HCT116 (cell line): ENCODE results near the gene G3BP1. TPM values are rescaled to one million over a fixed set of nuclear protein-coding genes. Genes with fewer than 3 reads are reported as not detected.

Experiments used
- ELF1 ChIP-seq: IDR thresholded peaks from 2 replicates; pipeline ENCODE4 v1.6.1; 2012; ENCODE audit warnings: low read depth, borderline replicate concordance
- FOSL1 ChIP-seq: IDR thresholded peaks from 2 replicates; pipeline ENCODE4 v1.6.1; 2012; ENCODE audit warnings: low read depth
- YY1 ChIP-seq: IDR thresholded peaks from 2 replicates; pipeline ENCODE4 v1.6.1; 2011; ENCODE audit warnings: low read length, low read depth, moderate library complexity, mild to moderate bottlenecking; ENCODE audit not compliant: insufficient replicate concordance; ENCODE audit errors: extremely low read depth
- total RNA-seq: library from RNA; stranded (reverse); gene quantifications from one replicate; pipeline ENCODE4 v1.2.1, GENCODE V29; 2021; ENCODE audit not compliant: unreplicated experiment
- TF ChIP-seq, protein P1 (sequence below): IDR thresholded peaks from 2 replicates; pipeline ENCODE4 v1.6.1; 2011; ENCODE audit warnings: mild to moderate bottlenecking, low read length, moderate library complexity; ENCODE audit not compliant: insufficient replicate concordance; ENCODE audit errors: extremely low read depth
- TF ChIP-seq, protein P2 (sequence below): IDR thresholded peaks from 2 replicates; pipeline ENCODE4 v1.6.1; 2012
- TF ChIP-seq, protein P3 (sequence below): IDR thresholded peaks from 2 replicates; pipeline ENCODE4 v1.6.1; 2012; ENCODE audit warnings: low read depth

Gene G3BP1
- total RNA-seq, 1 experiment from 2014 or later = 296 TPM

DNA sequence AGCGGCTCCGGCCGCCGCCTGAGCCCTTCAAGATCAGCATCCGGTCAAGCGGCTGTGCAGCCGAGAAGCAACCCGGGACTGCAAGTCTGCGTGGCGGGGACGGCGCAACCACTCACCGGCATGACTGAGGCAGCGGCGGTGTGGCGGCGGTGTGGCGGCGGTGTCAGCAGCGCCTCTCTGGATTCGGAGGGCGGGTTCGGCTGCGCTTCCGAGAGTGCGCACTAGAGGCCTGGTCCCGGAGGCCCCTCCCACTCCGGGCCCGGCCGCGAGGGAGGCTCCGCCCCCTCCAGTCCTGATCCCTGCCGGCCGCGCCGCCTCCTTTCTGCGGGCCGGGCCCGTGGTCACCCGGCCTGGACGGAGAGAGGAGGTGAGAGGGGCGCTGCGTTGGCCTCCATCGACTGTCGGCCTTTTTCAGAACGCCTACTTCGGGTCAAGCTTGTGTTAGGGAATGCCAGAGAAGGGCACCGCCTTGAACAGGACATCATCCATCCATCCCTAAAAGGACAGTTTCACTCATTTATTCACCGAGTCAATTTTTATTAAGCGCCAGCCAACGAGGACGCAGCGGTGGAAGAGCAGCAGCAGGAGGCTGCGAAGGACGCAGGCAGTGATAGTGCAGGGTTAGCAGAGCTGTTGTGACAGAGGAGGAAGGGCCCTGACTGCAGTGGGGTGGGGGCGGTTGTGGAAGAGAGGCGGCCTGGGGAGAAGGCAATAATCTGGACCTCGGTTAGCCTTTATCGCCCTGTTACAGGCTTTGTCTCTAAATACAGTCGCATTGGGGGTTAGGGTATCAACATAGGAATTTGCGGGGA is 13.1 kb upstream of the G3BP1 start, which contains the start of gene ATOX1 (continued):
- TF ChIP-seq, protein P1, sequence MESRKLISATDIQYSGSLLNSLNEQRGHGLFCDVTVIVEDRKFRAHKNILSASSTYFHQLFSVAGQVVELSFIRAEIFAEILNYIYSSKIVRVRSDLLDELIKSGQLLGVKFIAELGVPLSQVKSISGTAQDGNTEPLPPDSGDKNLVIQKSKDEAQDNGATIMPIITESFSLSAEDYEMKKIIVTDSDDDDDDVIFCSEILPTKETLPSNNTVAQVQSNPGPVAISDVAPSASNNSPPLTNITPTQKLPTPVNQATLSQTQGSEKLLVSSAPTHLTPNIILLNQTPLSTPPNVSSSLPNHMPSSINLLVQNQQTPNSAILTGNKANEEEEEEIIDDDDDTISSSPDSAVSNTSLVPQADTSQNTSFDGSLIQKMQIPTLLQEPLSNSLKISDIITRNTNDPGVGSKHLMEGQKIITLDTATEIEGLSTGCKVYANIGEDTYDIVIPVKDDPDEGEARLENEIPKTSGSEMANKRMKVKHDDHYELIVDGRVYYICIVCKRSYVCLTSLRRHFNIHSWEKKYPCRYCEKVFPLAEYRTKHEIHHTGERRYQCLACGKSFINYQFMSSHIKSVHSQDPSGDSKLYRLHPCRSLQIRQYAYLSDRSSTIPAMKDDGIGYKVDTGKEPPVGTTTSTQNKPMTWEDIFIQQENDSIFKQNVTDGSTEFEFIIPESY = no peak
- TF ChIP-seq YY1 (peak; percentile 20), FOSL1 (no peak), ELF1 (peak; percentile 53; the same call in 1 of the 2 replicates)
- TF ChIP-seq, protein P2, sequence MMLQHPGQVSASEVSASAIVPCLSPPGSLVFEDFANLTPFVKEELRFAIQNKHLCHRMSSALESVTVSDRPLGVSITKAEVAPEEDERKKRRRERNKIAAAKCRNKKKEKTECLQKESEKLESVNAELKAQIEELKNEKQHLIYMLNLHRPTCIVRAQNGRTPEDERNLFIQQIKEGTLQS = no peak
- TF ChIP-seq, protein P3, sequence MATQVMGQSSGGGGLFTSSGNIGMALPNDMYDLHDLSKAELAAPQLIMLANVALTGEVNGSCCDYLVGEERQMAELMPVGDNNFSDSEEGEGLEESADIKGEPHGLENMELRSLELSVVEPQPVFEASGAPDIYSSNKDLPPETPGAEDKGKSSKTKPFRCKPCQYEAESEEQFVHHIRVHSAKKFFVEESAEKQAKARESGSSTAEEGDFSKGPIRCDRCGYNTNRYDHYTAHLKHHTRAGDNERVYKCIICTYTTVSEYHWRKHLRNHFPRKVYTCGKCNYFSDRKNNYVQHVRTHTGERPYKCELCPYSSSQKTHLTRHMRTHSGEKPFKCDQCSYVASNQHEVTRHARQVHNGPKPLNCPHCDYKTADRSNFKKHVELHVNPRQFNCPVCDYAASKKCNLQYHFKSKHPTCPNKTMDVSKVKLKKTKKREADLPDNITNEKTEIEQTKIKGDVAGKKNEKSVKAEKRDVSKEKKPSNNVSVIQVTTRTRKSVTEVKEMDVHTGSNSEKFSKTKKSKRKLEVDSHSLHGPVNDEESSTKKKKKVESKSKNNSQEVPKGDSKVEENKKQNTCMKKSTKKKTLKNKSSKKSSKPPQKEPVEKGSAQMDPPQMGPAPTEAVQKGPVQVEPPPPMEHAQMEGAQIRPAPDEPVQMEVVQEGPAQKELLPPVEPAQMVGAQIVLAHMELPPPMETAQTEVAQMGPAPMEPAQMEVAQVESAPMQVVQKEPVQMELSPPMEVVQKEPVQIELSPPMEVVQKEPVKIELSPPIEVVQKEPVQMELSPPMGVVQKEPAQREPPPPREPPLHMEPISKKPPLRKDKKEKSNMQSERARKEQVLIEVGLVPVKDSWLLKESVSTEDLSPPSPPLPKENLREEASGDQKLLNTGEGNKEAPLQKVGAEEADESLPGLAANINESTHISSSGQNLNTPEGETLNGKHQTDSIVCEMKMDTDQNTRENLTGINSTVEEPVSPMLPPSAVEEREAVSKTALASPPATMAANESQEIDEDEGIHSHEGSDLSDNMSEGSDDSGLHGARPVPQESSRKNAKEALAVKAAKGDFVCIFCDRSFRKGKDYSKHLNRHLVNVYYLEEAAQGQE = no peak
- TF ChIP-seq, all 23 proteins: peak for 8
